AG09309 (cell line): ENCODE data around the gene EPDR1.

Source experiments
- DNase-seq: peaks from one replicate; pipeline ENCODE4 v3.0.0-alpha.2; 2010; ENCODE audit warnings: low read depth
- H3K4me3 ChIP-seq: 2 replicates; pipeline ENCODE4 v1.5.1; 2011; ENCODE audit warnings: mild to moderate bottlenecking, low read depth, low read length, moderate library complexity; ENCODE audit not compliant: control insufficient read depth
- CTCF ChIP-seq: IDR thresholded peaks from 2 replicates; pipeline ENCODE4 v1.5.1; 2011; ENCODE audit warnings: mild to moderate bottlenecking, low read depth, low read length, inconsistent platforms; ENCODE audit not compliant: insufficient read depth, control insufficient read depth; ENCODE audit errors: missing control alignments

Gene EPDR1

DNA sequence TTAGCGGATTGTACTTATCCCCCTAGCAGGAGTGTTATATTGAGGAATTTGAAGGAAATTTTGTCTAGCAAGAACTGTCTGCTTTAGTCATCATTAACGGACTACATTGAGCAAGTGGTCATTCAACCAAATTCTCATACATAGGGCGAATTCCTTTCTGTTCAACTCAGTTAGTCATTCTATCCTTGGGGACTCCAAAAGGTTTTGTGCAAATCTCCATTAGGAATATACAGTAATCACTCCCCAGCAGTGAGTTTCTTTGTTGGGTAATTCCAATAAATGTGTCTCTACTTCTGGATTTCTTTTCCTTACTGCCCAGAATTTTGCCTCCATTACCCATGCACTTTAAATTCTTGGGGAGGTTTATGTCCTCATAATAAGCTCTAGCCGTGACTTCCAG, 51.1 kb downstream of the EPDR1 start:
- DNase-seq, result no peak
- TF ChIP-seq CTCF, result no peak
- no peak overlapping the region for H3K4me3 ChIP-seq

DNA sequence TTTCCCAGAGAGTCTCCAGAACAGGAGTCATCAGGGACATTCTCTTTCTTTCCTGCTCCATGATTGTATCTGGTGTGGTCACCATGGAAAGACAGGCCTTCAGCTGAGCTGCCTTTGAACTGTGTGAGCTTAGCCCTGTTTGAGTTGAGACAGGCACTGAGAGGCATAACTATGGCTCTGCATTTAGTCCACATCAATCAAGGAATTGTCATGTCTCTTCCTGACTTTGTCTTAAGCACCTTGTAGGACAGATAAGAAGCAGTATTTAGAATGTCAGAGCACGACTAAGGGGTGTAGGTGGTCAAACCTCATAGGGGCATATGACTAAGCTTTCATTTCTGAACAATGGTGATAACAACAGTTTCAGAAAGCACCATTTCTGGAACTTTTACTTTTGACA, 53.5 kb downstream of the EPDR1 start:
- TF ChIP-seq CTCF, result no peak
- no peak for DNase-seq

GRCh38 chr7:37974711-37975110, 54.3 kb downstream of the EPDR1 start:
- no peak overlapping the region for H3K4me3 ChIP-seq
- DNase-seq, result no peak
- TF ChIP-seq CTCF, result no peak

More for the DNA sequence above, 53.5 kb downstream of the EPDR1 start:
- H3K4me3 ChIP-seq, result no peak overlapping the region

DNA sequence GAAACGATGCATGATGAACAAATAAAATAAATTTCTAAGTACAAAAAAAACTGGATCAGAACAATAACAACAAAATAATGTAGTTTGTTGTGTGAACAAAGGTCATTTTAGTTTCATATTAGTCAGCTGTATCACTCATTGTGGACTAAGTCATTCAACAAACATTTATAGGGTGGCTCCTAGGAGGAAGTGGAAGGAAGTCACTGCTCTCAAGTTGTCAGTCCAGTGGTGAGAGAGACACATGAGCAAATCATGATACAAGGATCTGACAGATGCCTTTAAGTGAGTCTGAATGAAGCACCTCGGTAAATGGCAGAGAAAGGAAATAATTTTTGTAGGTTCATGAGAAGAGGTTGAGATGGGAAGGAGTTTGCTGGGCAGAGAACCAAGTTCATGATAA, 56.8 kb downstream of the EPDR1 start:
- no peak overlapping the region for H3K4me3 ChIP-seq
- no peak for TF ChIP-seq CTCF
- DNase-seq, result no peak

DNA sequence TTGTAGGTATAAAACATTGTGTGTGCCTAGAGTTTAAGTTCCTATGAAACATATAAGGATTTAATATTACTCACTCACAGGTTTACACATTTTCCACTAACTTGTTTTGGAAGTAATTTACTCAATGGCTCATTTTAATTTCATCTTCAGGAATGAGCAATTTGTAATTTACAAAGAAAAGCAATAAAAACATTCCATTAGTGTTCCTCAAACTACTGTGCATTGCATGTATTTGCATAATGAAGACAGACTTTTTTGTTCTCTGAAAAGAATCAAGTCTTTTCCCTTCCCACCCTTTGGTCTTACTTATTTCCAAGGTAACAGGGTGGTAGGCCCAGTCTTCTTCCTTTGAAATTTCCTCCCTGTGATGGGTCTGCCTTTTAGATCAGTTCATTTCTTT, 61.2 kb downstream of the EPDR1 start:
- no peak for TF ChIP-seq CTCF
- no peak for DNase-seq
- no peak overlapping the region for H3K4me3 ChIP-seq

- no peak overlapping the region for H3K4me3 ChIP-seq
- no peak for TF ChIP-seq CTCF
- DNase-seq, result no peak
Measured at GRCh38 chr7:37982423-37982822, 62.0 kb downstream of the EPDR1 start.
